Activated CD4-positive, alpha-beta memory T cell treated with anti-CD3 and anti-CD28 coated beads for 36 hours (primary cell): ENCODE data around the gene PEX10. TPM values are rescaled to one million over a fixed set of nuclear protein-coding genes. Genes with fewer than 3 reads are reported as not detected.

Source experiments
- CTCF ChIA-PET: fragments of 350-600 bp; sonication (Branson Sonifier 250); formaldehyde crosslinking; loops from one replicate; lab custom pipeline; 2021; ENCODE audit warnings: antibody characterized with exemption, inconsistent platforms; lab: Charles Lee
- POLR2A ChIA-PET: fragments of 350-600 bp; sonication (Branson Sonifier 250); formaldehyde crosslinking; loops from one replicate; lab custom pipeline; 2021; ENCODE audit warnings: antibody characterized with exemption; lab: Charles Lee
- DNase-seq: peaks from one replicate; pipeline ENCODE4 v3.0.0-alpha.2; 2020
- H3K27ac Mint-ChIP-seq: one replicate; pipeline ENCODE4 v1.8.0; 2021; ENCODE audit warnings: mixed read lengths
- H3K27me3 Mint-ChIP-seq: one replicate; pipeline ENCODE4 v1.8.0; 2021; ENCODE audit warnings: mixed read lengths
- H3K36me3 Mint-ChIP-seq: one replicate; pipeline ENCODE4 v1.8.0; 2021; ENCODE audit warnings: mixed read lengths
- H3K4me1 Mint-ChIP-seq: one replicate; pipeline ENCODE4 v1.8.0; 2021; ENCODE audit warnings: low read depth, mixed read lengths
- H3K4me3 Mint-ChIP-seq: one replicate; pipeline ENCODE4 v1.8.0; 2021; ENCODE audit warnings: mild to moderate bottlenecking, mixed read lengths
- H3K9me3 Mint-ChIP-seq: one replicate; pipeline ENCODE4 v1.8.0; 2021; ENCODE audit warnings: mixed read lengths
- intact Hi-C: fragments of 100-400 bp; cut with micrococcal nuclease; formaldehyde crosslinking; loops from one replicate; pipeline ENCODE4 v1.15.1; 2023
- total RNA-seq, 2 experiments: library from RNA; stranded (reverse); gene quantifications; one replicate each; pipeline ENCODE4 v1.2.3, GENCODE V29; 2021

The PEX10 gene
- total RNA-seq, 2 experiments from 2014 or later: 14.8 to 15.4 TPM

- H3K4me1 Mint-ChIP-seq: no peaks in the 10 kb centered on the region
- H3K27ac Mint-ChIP-seq: no peak overlapping the region
- no peak overlapping the region for H3K4me3 Mint-ChIP-seq
- CTCF ChIA-PET: interaction anchor here (1.1 kb wide), 1 partner anchor 75 kb away, joined by 3 read pairs; no protein-coding TSS in a partner anchor
- intact Hi-C loops: no loop called here
- DNase-seq: no peak
- H3K27me3 Mint-ChIP-seq: peaks cover 5% of the 10 kb centered on the region
- POLR2A ChIA-PET: no interaction called here
- no peaks in the 10 kb centered on the region for H3K36me3 Mint-ChIP-seq
- H3K9me3 Mint-ChIP-seq: no peaks in the 10 kb centered on the region
These were observed 37.5 kb upstream of the PEX10 start for GRCh38 chr1:2449636-2450454.

- Mint-ChIP-seq H3K27me3 (peaks cover 11% of the 10 kb centered on the region), H3K27ac (no peak overlapping the region), H3K4me3 (no peak overlapping the region), H3K4me1 (no peaks in the 10 kb centered on the region), H3K9me3 (no peaks in the 10 kb centered on the region), H3K36me3 (no peaks in the 10 kb centered on the region)
- no peak for DNase-seq
- ChIA-PET POLR2A (no interaction called here), CTCF (interaction anchor here (1.4 kb wide), 1 partner anchor 339 kb away, joined by 3 read pairs; no protein-coding TSS in a partner anchor)
- intact Hi-C loops: no loop called here
These were observed 35.7 kb upstream of the PEX10 start for GRCh38 chr1:2448098-2448445.

- POLR2A ChIA-PET: no interaction called here
- no peaks in the 10 kb centered on the region for H3K9me3 Mint-ChIP-seq
- H3K4me3 Mint-ChIP-seq: no peak overlapping the region
- CTCF ChIA-PET: interaction anchor here (1.4 kb wide), 1 partner anchor 340 kb away, joined by 3 read pairs; no protein-coding TSS in a partner anchor
- no peak for DNase-seq
- no peaks in the 10 kb centered on the region for H3K36me3 Mint-ChIP-seq
- peaks cover 12% of the 10 kb centered on the region for H3K27me3 Mint-ChIP-seq
- intact Hi-C loops: no loop called here
- no peaks in the 10 kb centered on the region for H3K4me1 Mint-ChIP-seq
- H3K27ac Mint-ChIP-seq: no peak overlapping the region
These were observed 35.1 kb upstream of the PEX10 start for GRCh38 chr1:2447276-2448097.

DNA sequence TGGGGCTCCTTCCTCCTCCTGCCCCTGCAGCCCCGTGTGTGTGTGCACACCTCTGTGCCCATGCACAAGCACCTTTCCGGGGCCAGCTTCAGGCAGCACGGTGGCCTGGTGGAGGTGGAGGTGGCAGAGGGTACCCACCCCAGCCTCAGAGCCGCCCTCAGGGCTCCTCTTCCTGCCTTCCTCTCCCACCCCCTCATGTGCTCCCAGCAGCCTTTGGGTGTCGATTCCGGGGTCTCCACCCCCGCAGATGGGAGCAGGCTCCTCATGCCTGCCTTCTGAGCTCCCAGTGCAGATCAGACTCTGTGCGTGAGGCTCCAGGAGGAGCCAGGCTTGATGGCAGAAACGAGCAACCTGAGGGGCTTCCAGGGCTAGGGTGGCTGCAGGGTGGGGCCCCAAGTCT, 34.5 kb upstream of the PEX10 start:
- CTCF ChIA-PET: interaction anchor here (1.4 kb wide), 1 partner anchor 340 kb away, joined by 3 read pairs; no protein-coding TSS in a partner anchor
- H3K27me3 Mint-ChIP-seq: peaks cover 13% of the 10 kb centered on the region

GRCh38 chr1:2446394-2446793, 34.0 kb upstream of the PEX10 start:
- POLR2A ChIA-PET: no interaction called here

More for the DNA sequence above, 34.5 kb upstream of the PEX10 start:
- DNase-seq: no peak
- H3K9me3 Mint-ChIP-seq: no peaks in the 10 kb centered on the region
- intact Hi-C loops: no loop called here
- no peaks in the 10 kb centered on the region for H3K4me1 Mint-ChIP-seq
- POLR2A ChIA-PET: no interaction called here
- no peak overlapping the region for H3K27ac Mint-ChIP-seq
- no peak overlapping the region for H3K4me3 Mint-ChIP-seq
- no peaks in the 10 kb centered on the region for H3K36me3 Mint-ChIP-seq

DNA sequence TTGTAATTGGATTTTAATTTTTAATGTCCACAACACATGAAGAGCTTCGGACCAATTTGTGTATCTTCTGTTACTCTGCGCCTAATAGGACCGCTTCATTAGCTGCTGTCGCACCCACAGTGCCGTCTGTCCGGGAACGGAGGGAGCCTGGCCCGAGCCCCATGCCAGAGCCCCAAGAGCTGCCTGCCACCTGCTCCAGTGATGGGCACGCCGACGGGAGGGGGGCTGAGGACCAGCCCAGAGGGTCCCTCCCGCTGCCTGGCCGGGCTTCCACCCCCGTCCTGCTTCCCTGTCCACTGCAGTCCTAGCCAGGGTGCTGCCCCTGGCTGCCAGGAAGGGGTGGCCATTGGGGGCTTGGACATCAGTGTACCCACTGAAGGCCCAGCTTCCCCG, 33.5 kb upstream of the PEX10 start:
- Mint-ChIP-seq H3K9me3 (no peaks in the 10 kb centered on the region), H3K27me3 (peaks cover 13% of the 10 kb centered on the region), H3K4me3 (no peak overlapping the region), H3K4me1 (no peaks in the 10 kb centered on the region), H3K27ac (no peak overlapping the region), H3K36me3 (no peaks in the 10 kb centered on the region)
- intact Hi-C loops: no loop called here
- DNase-seq: no peak
- ChIA-PET CTCF (no interaction called here), POLR2A (no interaction called here)

More at GRCh38 chr1:2446394-2446793, 34.0 kb upstream of the PEX10 start:
- CTCF ChIA-PET: no interaction called here
- no peaks in the 10 kb centered on the region for H3K4me1 Mint-ChIP-seq
- H3K27ac Mint-ChIP-seq: no peak overlapping the region
- no peaks in the 10 kb centered on the region for H3K9me3 Mint-ChIP-seq
- DNase-seq: no peak
- H3K4me3 Mint-ChIP-seq: no peak overlapping the region
- no peaks in the 10 kb centered on the region for H3K36me3 Mint-ChIP-seq
- H3K27me3 Mint-ChIP-seq: peaks cover 13% of the 10 kb centered on the region
- intact Hi-C loops: no loop called here

- Mint-ChIP-seq H3K36me3 (no peaks in the 10 kb centered on the region), H3K4me3 (no peak overlapping the region), H3K27me3 (peaks cover 13% of the 10 kb centered on the region), H3K4me1 (no peaks in the 10 kb centered on the region), H3K27ac (no peak overlapping the region), H3K9me3 (no peaks in the 10 kb centered on the region)
- POLR2A ChIA-PET: no interaction called here
- intact Hi-C loops: no loop called here
- DNase-seq: no peak
- CTCF ChIA-PET: no interaction called here
These were observed 32.9 kb upstream of the PEX10 start for GRCh38 chr1:2445162-2445822.

DNA sequence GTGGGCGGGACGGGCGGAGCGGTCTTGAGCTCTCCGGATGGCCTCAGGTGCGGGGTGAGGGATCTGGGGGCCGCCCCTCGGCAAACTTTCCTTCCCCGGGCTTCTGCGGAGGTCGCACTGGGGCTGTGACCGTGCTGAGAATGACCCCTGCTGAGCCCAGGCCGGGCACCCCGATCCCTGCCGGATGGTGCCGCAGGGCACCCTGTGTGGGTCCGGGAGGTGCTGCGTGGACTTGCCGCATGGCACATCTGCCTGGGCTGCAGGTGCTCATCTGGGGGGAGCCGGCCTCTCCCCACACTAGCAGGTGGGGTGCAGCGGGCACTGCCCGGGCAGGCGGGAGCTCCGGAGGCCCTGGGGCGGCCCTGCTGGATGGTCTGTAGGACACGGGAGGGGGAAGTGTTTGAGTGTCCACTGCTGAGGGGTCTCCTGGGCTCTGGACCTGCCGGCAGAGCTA, 31.8 kb upstream of the PEX10 start:
- Mint-ChIP-seq H3K27ac (no peak overlapping the region), H3K9me3 (no peaks in the 10 kb centered on the region), H3K36me3 (no peaks in the 10 kb centered on the region), H3K4me3 (no peak overlapping the region), H3K4me1 (no peaks in the 10 kb centered on the region), H3K27me3 (peaks cover 13% of the 10 kb centered on the region)
- no peak for DNase-seq
- intact Hi-C loops: no loop called here
- POLR2A ChIA-PET: no interaction called here
- CTCF ChIA-PET: interaction anchor here (1.3 to 1.5 kb wide), 2 partner anchors 82 to 104 kb away, joined by 4 to 6 read pairs; partner anchors contain the start of gene PANK4

DNA sequence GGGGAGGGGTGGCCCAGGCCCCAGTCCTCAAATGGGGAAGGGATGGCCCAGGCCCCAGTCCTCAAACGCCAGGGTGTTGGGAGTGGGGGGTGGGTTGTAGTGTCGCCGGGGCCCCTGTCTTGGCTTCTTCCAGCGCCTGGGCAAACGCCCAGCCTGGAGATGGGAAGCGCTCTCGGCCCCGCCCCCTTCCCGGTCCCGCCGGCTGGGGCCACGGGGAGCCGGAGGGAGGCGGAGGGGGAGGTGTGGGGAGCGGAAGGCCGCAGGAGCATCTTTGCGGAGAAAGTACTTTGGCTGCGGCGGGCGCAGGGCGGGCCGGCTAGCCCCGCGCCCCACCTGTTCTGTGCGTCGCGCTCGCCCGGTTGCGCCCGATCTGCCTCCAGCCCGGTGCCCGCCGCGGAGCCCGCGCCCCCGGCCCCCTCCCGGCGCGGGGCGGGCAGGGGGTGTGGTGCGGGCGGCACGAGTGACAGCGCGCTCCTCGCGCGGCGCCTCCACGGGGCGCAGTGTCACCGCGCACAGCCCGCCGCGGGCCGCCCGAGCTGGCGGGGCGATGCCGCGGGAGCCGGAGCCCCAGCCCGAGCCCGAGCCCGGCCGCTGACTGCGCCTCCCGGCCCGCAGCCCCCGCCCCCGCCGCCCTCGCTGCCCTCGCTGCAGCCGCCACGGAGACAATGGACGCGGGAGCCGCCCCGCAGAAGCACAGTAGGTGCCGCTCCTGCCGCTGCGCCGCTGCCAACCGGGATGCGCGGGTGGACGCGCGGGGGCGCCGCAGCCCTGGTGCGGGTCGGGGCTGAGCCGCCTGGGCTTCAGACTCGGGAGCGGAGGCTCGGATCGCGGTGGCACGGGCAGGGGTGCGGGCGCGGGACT, 31.1 kb upstream of the PEX10 start:
- POLR2A ChIA-PET: no interaction called here
- Mint-ChIP-seq H3K4me3 (no peak overlapping the region), H3K27ac (no peak overlapping the region), H3K9me3 (no peaks in the 10 kb centered on the region), H3K36me3 (no peaks in the 10 kb centered on the region), H3K27me3 (peaks cover 13% of the 10 kb centered on the region), H3K4me1 (no peaks in the 10 kb centered on the region)
- DNase-seq: peak; percentile 53
- CTCF ChIA-PET: interaction anchor here (1.3 to 1.5 kb wide), 2 partner anchors 83 to 105 kb away, joined by 4 to 6 read pairs; partner anchors contain the start of gene PANK4
- intact Hi-C loops: no loop called here

DNA sequence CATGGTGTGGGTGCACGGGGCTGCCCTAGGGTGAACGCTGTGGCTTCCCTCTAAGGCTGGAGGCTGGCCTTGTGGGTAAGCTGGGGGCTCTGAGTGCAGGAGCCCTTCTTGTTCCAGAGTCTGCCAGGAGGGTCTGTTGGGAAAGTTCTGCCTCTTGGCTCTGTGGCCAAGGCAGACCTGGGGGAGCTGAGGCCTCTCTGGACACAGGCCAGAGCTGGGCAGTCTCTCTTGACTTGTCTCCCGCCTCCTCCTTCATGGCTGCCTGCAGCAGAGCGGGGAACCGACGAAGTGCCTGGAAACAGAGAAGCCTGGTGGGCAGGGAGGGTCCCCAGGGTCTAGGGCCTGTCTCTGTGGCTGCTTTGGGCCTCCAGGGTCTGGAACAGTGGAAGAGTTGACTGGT, 30.3 kb upstream of the PEX10 start:
- Mint-ChIP-seq H3K9me3 (no peaks in the 10 kb centered on the region), H3K4me3 (no peak overlapping the region), H3K4me1 (no peaks in the 10 kb centered on the region), H3K36me3 (no peaks in the 10 kb centered on the region), H3K27ac (no peak overlapping the region), H3K27me3 (peaks cover 13% of the 10 kb centered on the region)
- no peak for DNase-seq
- CTCF ChIA-PET: no interaction called here
- POLR2A ChIA-PET: no interaction called here
- intact Hi-C loops: no loop called here

- ChIA-PET CTCF (interaction anchor here (0.9 kb wide), 1 partner anchor 267 kb away, joined by 3 read pairs; no protein-coding TSS in a partner anchor), POLR2A (no interaction called here)
- no peak for DNase-seq
- Mint-ChIP-seq H3K9me3 (no peaks in the 10 kb centered on the region), H3K4me1 (no peaks in the 10 kb centered on the region), H3K27ac (no peak overlapping the region), H3K27me3 (peaks cover 13% of the 10 kb centered on the region), H3K4me3 (no peak overlapping the region), H3K36me3 (no peaks in the 10 kb centered on the region)
- intact Hi-C loops: no loop called here
These were observed 29.4 kb upstream of the PEX10 start for GRCh38 chr1:2441746-2442145.
